HG02840 (cell line): ENCODE measurements around the gene WSB1.
"Not testable (repeated sequence)": the region's sequence is repeated elsewhere in the genome, so short reads cannot be mapped to it uniquely, and the experiment has no call there.

Source experiments
- ATAC-seq: cut with Tn5 transposase; IDR thresholded peaks from one replicate; pipeline ENCODE4 v1.9.1; 2021; ENCODE audit warnings: mild to moderate bottlenecking, moderate library complexity, moderate number of reproducible peaks; ENCODE audit not compliant: unreplicated experiment, low FRiP score

WSB1 gene

DNA sequence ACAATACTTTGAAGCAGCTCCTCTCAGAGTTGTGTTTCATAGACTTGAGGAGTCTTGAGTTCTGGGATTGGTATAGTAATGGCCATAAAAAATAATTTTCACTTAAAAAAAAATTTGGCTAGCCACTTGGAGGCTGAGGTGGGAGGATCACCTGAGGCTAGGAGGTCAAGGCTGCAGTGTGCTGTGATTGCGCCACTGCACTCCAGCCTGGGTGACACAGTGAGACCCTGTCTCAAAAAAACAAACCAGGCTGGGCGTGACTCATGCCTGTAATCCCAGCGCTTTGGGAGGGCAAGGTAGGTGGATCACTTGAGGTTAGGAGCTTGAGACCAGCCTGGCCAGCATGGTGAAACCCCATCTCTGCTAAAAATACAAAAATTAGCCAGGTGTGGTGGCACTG lies 14.8 kb upstream of the WSB1 start:
- not testable (repeated sequence) for ATAC-seq

DNA sequence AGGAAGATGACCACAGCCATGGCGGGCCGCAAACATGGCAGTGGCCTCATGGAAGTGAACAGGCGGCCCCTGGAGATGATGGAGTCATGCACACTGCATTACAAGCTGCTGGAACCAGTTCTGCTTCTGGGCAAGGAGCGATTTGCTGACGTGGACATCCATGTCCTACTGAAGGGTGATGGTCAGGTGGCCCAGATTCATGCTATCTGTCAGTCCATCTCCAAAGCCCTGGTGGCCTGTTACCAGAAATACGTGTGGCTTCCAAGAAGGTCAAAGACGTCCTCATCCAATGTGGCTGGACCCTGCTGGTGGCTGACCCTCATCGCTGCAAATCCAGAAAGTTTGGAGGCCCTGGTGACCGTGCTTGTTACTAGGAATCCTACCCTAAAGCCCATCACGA lies 13.4 kb upstream of the WSB1 start:
- ATAC-seq = no peak

DNA sequence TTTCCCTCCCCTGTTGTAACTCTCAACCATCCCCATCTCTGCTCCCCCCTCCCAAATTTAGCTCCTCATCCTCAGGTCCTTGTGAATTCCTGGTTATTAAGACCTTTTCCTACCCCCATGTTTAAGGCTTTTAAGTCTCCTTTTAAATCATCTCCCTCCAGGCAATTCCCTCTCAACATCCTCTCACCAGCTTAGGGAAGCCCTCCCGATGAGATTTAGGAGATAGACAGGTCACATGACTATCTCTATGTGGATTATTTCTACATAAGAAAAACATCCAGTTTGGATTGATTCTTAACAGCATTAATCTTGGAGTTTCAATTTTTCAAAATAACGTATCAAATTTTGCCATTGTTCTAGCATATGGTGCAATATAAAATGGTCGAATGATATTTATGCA lies 12.5 kb upstream of the WSB1 start:
- ATAC-seq = no peak

DNA sequence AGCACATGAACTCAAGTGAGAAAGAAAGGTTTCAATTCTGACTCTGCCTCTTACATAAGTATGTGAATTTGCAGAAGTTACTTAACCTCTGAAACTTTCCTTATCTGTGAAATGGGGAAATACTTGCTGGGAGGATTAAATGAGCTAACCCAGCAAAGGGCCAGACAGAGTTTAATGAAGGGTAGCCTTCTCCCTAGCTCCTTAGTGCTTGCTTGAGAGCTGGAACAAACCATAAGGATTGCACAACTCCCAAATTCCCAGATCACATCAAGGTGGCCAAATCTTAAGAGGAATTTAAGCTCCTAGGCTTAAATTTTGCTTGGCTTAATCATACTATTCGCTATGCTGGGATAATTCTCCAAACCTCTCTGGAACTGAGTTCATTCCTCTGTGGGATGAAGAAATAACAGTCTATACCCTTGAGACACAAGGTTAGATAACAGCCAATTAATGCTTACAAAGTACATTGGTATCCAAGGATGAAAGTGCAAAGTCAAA lies 11.8 kb upstream of the WSB1 start:
- peak; percentile 54 for ATAC-seq

GRCh38 chr17:27283060-27283459 lies 10.9 kb upstream of the WSB1 start:
- no peak for ATAC-seq

DNA sequence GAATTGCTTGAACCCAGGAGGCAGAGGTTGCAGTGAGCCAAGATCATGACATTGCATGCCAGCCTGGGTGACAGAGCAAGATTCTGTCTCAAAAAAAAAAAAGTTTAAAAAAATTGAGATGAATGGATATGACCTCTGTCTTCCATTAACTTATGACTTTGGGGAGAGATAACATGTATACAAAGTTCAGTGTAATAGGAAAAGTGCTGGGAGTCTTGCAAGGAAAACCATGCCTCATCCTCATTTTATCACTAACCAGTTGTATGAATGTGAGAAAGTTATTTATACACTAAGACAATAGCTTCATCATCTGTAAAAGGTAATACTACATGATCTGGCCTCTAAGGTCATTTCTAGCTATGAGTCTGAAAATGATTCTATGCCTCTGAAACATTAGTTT lies 10.2 kb upstream of the WSB1 start:
- no peak for ATAC-seq

- no peak for ATAC-seq
These were observed 9.0 kb upstream of the WSB1 start for GRCh38 chr17:27284811-27285415.

DNA sequence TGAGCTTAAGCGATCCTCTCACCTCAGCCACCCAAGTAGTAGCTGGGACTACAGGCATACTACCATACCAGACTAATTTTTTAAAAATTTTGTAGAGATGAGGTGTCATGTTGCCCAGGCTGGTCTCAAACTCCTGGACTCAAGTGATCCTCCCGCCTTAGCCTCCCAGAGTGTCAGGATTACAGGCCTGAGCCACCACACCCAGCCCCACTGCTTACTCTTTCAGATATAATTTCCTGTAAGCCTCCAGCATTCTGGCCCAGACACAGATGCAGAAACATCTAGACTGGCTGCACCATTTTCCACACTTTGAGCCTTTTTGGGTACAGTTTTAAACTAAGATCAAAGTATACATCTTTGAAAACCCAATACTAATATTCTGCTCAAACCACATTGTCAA lies 8.4 kb upstream of the WSB1 start:
- no peak for ATAC-seq

DNA sequence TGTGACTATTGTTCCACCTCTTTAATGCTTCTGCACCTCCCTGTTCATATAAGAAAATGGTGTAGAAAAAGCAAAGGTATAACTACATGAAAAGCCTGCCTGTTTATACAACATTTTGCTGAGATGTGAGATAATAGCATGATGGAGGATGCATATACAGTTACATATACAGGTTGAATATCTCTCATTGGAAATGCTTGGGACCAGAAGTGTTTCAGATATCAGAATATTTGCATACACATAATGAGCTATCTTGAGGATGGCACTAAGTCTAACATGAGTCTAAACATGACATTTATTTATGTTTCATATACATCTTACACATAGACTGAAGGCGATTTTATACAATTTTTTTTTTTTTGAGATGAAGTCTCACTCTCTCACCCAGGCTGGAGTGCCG lies 5.7 kb upstream of the WSB1 start:
- ATAC-seq = no peak

- no peak for ATAC-seq
These were observed 4.1 kb upstream of the WSB1 start for GRCh38 chr17:27289856-27290255.

DNA sequence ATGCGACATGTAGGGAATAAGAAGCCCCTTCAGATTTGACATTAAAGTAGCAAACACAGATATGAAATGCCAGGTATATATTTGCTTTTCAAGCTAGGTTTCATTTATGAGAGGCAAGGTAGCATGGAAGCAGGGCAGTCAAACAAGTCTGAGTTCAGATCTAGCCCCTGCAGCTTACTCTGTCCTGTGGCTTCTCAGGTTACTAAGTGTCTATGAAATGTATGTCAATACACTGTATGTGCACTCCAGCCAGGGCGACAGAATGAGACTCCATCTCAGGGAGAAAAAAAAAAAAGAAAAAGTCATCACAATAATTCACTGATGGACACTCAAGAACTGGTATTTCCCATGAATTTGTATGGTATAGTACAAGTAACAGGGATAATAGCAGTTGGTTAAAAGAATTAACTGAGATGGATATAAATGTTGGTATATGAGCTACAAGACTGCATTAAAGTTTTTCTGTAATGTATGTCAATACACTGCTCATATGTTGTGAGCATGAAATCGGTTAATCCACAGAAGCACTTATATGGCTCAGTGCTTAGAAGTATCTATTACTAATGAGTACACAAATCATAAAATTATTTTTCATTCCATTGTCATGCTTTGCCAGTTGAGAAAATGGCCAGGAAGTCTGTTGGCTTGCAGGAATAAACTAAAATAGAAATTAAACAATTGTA lies 2.9 kb upstream of the WSB1 start:
- ATAC-seq = no peak

GRCh38 chr17:27293359-27293897 lies 486 bp upstream of the WSB1 start:
- no peak for ATAC-seq

- ATAC-seq = peak; percentile 47
These were observed 1.0 kb downstream of the WSB1 start for GRCh38 chr17:27294689-27295630.

GRCh38 chr17:27295945-27296344 lies 2.0 kb downstream of the WSB1 start:
- ATAC-seq = no peak

GRCh38 chr17:27296428-27296979 lies 2.6 kb downstream of the WSB1 start:
- no peak for ATAC-seq

- ATAC-seq = no peak
These were observed 5.6 kb downstream of the WSB1 start for GRCh38 chr17:27299384-27300049.

- no peak for ATAC-seq
These were observed 9.8 kb downstream of the WSB1 start for GRCh38 chr17:27303734-27304133.

DNA sequence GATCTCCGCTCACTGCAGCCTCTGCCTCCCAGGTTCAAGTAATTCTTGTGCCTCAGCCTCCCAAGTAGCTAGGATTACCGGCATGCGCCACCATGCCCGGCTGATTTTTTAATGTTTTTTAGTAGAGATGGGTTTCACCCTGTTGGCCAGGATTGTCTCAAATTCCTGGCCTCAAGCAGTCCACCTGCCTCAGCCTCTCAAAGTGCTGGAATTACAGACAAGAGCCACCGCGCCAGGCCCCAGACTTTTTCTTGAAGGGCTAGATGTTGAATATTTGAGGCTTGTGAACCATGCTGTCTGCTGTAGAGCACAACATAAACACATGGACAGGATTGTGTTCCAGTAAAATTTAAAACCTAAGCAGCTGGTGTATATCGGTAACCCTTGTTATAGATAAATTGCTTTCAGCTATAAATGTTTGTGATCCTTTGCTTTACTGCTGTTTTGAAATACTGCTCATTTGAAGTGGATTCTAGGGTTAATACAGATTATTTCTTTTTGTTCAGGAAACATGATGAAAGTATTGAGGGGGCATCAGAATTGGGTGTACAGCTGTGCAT lies 12.4 kb downstream of the WSB1 start:
- no peak for ATAC-seq

GRCh38 chr17:27310565-27311110 lies 16.7 kb downstream of the WSB1 start:
- ATAC-seq = no peak

DNA sequence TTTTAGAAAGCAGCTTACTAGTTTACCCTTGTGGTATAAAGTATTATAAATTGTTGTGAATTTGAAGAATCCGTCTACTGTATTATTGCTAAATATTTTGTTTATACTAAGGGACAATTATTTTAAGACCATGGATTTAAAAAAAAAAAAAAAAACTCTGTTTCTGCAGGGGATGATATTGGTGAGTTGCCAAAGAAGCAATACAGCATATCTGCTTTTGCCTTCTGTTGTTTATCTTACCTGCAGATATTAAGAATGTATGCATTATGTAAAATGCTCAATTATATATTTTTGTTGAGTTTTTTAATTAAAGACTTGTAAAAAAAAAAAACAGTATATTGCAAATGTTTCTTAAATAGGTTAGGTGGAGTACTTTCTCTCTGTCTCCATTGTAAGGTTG lies 19.4 kb downstream of the WSB1 start:
- ATAC-seq = no peak
